Activated naive CD4-positive, alpha-beta T cell treated with Interleukin-2 at 50 U/mL for 16 hours (primary cell): ENCODE results near the gene MACROH2A2.
A peak's percentile ranks its signal among the peaks of the same experiment; 100 is the strongest.
"Not testable (repeated sequence)": the region's sequence is repeated elsewhere in the genome, so short reads cannot be mapped to it uniquely, and the experiment has no call there.

Experiments
- DNase-seq: peaks from one replicate; pipeline ENCODE4 v3.0.0-alpha.2; 2020

The MACROH2A2 gene

GRCh38 chr10:70132098-70133029 lies 79.7 kb downstream of the MACROH2A2 start, which contains the start of gene AIFM2:
Gene AIFM2 (minus strand): TSS chr10:70132825. CDS start chr10:70124084, 8,741 bp downstream.
- peak; percentile 37 for DNase-seq

- DNase-seq, result no peak
These were observed 82.4 kb downstream of the MACROH2A2 start for GRCh38 chr10:70135046-70135445.

- DNase-seq, result no peak
These were observed 83.0 kb downstream of the MACROH2A2 start for GRCh38 chr10:70135684-70136083.

GRCh38 chr10:70137135-70137534 lies 84.5 kb downstream of the MACROH2A2 start:
- no peak for DNase-seq

GRCh38 chr10:70137927-70138883 lies 85.6 kb downstream of the MACROH2A2 start:
- no peak for DNase-seq

GRCh38 chr10:70139151-70139996 lies 86.7 kb downstream of the MACROH2A2 start:
- no peak for DNase-seq

GRCh38 chr10:70139997-70140250 lies 87.3 kb downstream of the MACROH2A2 start:
- DNase-seq, result no peak

- no peak for DNase-seq
These were observed 87.7 kb downstream of the MACROH2A2 start for GRCh38 chr10:70140297-70140696.

GRCh38 chr10:70142555-70142954 lies 89.9 kb downstream of the MACROH2A2 start:
- no peak for DNase-seq

- no peak for DNase-seq
These were observed 91.9 kb downstream of the MACROH2A2 start for GRCh38 chr10:70144372-70145110.

- no peak for DNase-seq
These were observed 92.6 kb downstream of the MACROH2A2 start for GRCh38 chr10:70145166-70145665.

GRCh38 chr10:70145666-70146488 lies 93.2 kb downstream of the MACROH2A2 start:
- peak; percentile 77 for DNase-seq

- peak; percentile 93 for DNase-seq
These were observed 94.0 kb downstream of the MACROH2A2 start, which contains the start of gene TYSND1 for GRCh38 chr10:70146489-70147258. Gene TYSND1 (minus strand): TSS chr10:70146700. CDS start chr10:70146586, 114 bp downstream.

GRCh38 chr10:70147259-70147625 lies 94.6 kb downstream of the MACROH2A2 start:
- DNase-seq, result no peak

GRCh38 chr10:70148516-70148915 lies 95.9 kb downstream of the MACROH2A2 start:
- DNase-seq, result no peak

- DNase-seq, result no peak
These were observed 102.7 kb downstream of the MACROH2A2 start for GRCh38 chr10:70155255-70155838.

GRCh38 chr10:70158113-70158512 lies 105.5 kb downstream of the MACROH2A2 start:
- DNase-seq, result no peak

GRCh38 chr10:70159366-70159765 lies 106.7 kb downstream of the MACROH2A2 start:
- DNase-seq, result not testable (repeated sequence)

- DNase-seq, result no peak
These were observed 108.2 kb downstream of the MACROH2A2 start for GRCh38 chr10:70160798-70161197.
